Panc1 (cell line): ENCODE measurements around the gene CAGE1. TPM values are rescaled to one million over a fixed set of nuclear protein-coding genes. Genes with fewer than 3 reads are reported as not detected.

ENCODE experiments used
- ATAC-seq: fragments of 200-7000 bp; cut with Tn5 transposase; 2 replicates; pipeline ENCODE4 v1.9.1; 2020; ENCODE audit warnings: mild to moderate bottlenecking, moderate library complexity
- BruUV-seq: library from RNA; stranded (reverse); fragments of 400-500 nt; replicated peaks from 2 replicates; lab custom pipeline; 2021; lab: Mats Ljungman, UMichigan
- CTCF ChIA-PET: fragments of 300-600 bp; sonication (Branson Sonifier 250); formaldehyde crosslinking; loops from one replicate; lab custom pipeline; 2022; ENCODE audit warnings: antibody characterized with exemption; lab: Charles Lee
- POLR2A ChIA-PET: fragments of 300-600 bp; sonication (Branson Sonifier 250); formaldehyde crosslinking; loops from one replicate; lab custom pipeline; 2022; ENCODE audit warnings: antibody characterized with exemption; lab: Charles Lee
- DNase-seq: peaks from one replicate; pipeline ENCODE4 v3.0.0-alpha.2; 2010; ENCODE audit warnings: low read depth, low spot score
- H3K27ac ChIP-seq: 2 replicates; pipeline ENCODE4 v1.5.1; 2011; ENCODE audit warnings: mild to moderate bottlenecking, low read length, inconsistent platforms
- H3K27me3 ChIP-seq: fragments of 200-500 bp; sonication (Bioruptor generic); 2 replicates; pipeline ENCODE4 v1.6.0; 2014; ENCODE audit warnings: low read length, inconsistent platforms; ENCODE audit not compliant: control insufficient read depth, insufficient read depth
- H3K36me3 ChIP-seq: fragments of 200-500 bp; sonication (Bioruptor generic); 2 replicates; pipeline ENCODE4 v1.5.1; 2014; ENCODE audit warnings: inconsistent platforms, mild to moderate bottlenecking, low read length, moderate library complexity; ENCODE audit not compliant: control insufficient read depth, insufficient read depth
- H3K4me1 ChIP-seq: 2 replicates; pipeline ENCODE4 v1.5.1; 2011; ENCODE audit warnings: inconsistent platforms, mild to moderate bottlenecking, low read length, moderate library complexity; ENCODE audit not compliant: control insufficient read depth, insufficient read depth
- H3K4me3 ChIP-seq, 2 experiments: 2 replicates each; pipeline ENCODE4 v1.5.1; 2011 to 2012; ENCODE audit warnings: low read depth in 2 of 2, low read length in 2 of 2, mild to moderate bottlenecking in 2 of 2, inconsistent platforms in 1 of 2, moderate library complexity in 1 of 2
- H3K9me3 ChIP-seq: fragments of 200-500 bp; sonication (Bioruptor generic); 2 replicates; pipeline ENCODE4 v1.5.1; 2014; ENCODE audit warnings: low read depth, mild to moderate bottlenecking, inconsistent platforms, low read length, moderate library complexity; ENCODE audit not compliant: control insufficient read depth, insufficient read depth
- POLR2AphosphoS5 ChIP-seq: IDR thresholded peaks from 2 replicates; pipeline ENCODE4 v1.6.1; 2012; ENCODE audit warnings: mild to moderate bottlenecking, low read depth, low read length, moderate library complexity
- SIN3A ChIP-seq: IDR thresholded peaks from 2 replicates; pipeline ENCODE4 v1.6.1; 2012; ENCODE audit warnings: low read depth, mild to moderate bottlenecking, low read length, moderate library complexity, borderline replicate concordance; ENCODE audit not compliant: insufficient read depth
- TCF7L2 ChIP-seq: IDR thresholded peaks from 2 replicates; pipeline ENCODE4 v1.6.1; 2011; ENCODE audit warnings: mild to moderate bottlenecking, low read depth, low read length, inconsistent platforms
- in situ Hi-C: cut with HindIII; loops from 2 replicates; pipeline ENCODE4 v1.10.0; 2016; ENCODE audit warnings: low sequenced_read_pairs, low pct_unique_long_range_greater_than_20kb
- intact Hi-C: fragments of 100-400 bp; cut with micrococcal nuclease; formaldehyde crosslinking; loops from one replicate; pipeline ENCODE4 v1.10.0; 2022; ENCODE audit not compliant: unreplicated experiment
- total RNA-seq: library from RNA; stranded (reverse); gene quantifications from one replicate; pipeline ENCODE4 v1.2.1, GENCODE V29; 2021; ENCODE audit not compliant: unreplicated experiment
- TF ChIP-seq, protein P1 (sequence below), 2 experiments: IDR thresholded peaks; 2 replicates each; pipeline ENCODE4 v1.6.1; 2011 to 2012; ENCODE audit warnings: low read depth in 2 of 2, control low read depth in 1 of 2, low read length in 1 of 2, mild to moderate bottlenecking in 1 of 2, moderate library complexity in 1 of 2; ENCODE audit not compliant: insufficient read depth in 1 of 2
- TF ChIP-seq, protein P2 (sequence below): fragments of 450-650 bp; IDR thresholded peaks from 2 replicates; pipeline ENCODE4 v1.5.1; 2017; ENCODE audit warnings: mild to moderate bottlenecking

CAGE1 gene
- total RNA-seq, 1 experiment from 2014 or later = not detected

DNA sequence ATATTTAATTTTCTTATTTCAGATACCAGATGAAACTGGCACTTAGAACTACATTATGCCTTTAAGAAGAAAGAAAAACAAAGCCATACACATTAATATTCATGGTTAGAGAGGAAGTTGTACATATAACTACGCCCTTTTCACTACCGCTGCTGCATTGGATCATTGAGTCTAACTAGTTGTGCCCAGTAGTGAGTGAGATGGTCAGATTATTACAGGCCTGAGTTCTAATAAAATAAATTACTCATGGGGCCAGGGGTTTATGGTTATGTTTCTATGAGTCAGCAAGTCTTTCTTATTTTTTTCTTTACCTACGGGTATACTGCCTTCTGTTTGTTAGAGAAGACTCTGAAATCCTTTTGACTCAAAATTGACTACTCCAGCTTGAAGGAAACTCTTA lies 11.5 kb upstream of the CAGE1 start:
- Histone ChIP-seq H3K4me3 (no peak overlapping the region), H3K4me1 (no peaks in the 10 kb centered on the region), H3K36me3 (peaks cover 69% of the 10 kb centered on the region), H3K9me3 (no peaks in the 10 kb centered on the region), H3K27me3 (no peaks in the 10 kb centered on the region), H3K27ac (no peak overlapping the region)
- ChIA-PET CTCF (no interaction called here), POLR2A (no interaction called here)
- ATAC-seq (no peak), DNase-seq (no peak)
- no TSS peak for BruUV-seq
- in situ Hi-C loops = no loop called here
- intact Hi-C loops = no loop called here
- TF ChIP-seq, protein P1, sequence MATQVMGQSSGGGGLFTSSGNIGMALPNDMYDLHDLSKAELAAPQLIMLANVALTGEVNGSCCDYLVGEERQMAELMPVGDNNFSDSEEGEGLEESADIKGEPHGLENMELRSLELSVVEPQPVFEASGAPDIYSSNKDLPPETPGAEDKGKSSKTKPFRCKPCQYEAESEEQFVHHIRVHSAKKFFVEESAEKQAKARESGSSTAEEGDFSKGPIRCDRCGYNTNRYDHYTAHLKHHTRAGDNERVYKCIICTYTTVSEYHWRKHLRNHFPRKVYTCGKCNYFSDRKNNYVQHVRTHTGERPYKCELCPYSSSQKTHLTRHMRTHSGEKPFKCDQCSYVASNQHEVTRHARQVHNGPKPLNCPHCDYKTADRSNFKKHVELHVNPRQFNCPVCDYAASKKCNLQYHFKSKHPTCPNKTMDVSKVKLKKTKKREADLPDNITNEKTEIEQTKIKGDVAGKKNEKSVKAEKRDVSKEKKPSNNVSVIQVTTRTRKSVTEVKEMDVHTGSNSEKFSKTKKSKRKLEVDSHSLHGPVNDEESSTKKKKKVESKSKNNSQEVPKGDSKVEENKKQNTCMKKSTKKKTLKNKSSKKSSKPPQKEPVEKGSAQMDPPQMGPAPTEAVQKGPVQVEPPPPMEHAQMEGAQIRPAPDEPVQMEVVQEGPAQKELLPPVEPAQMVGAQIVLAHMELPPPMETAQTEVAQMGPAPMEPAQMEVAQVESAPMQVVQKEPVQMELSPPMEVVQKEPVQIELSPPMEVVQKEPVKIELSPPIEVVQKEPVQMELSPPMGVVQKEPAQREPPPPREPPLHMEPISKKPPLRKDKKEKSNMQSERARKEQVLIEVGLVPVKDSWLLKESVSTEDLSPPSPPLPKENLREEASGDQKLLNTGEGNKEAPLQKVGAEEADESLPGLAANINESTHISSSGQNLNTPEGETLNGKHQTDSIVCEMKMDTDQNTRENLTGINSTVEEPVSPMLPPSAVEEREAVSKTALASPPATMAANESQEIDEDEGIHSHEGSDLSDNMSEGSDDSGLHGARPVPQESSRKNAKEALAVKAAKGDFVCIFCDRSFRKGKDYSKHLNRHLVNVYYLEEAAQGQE (IDR thresholded peaks at IDR 0.05; ENCODE audit: insufficient read depth in 1 of 2, low read depth in 2 of 2, low read length in 1 of 2) = no peak
- TF ChIP-seq, protein P2, sequence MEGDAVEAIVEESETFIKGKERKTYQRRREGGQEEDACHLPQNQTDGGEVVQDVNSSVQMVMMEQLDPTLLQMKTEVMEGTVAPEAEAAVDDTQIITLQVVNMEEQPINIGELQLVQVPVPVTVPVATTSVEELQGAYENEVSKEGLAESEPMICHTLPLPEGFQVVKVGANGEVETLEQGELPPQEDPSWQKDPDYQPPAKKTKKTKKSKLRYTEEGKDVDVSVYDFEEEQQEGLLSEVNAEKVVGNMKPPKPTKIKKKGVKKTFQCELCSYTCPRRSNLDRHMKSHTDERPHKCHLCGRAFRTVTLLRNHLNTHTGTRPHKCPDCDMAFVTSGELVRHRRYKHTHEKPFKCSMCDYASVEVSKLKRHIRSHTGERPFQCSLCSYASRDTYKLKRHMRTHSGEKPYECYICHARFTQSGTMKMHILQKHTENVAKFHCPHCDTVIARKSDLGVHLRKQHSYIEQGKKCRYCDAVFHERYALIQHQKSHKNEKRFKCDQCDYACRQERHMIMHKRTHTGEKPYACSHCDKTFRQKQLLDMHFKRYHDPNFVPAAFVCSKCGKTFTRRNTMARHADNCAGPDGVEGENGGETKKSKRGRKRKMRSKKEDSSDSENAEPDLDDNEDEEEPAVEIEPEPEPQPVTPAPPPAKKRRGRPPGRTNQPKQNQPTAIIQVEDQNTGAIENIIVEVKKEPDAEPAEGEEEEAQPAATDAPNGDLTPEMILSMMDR = no peak
- TF ChIP-seq SIN3A (no peak), POLR2AphosphoS5 (no peak), TCF7L2 (no peak)

DNA sequence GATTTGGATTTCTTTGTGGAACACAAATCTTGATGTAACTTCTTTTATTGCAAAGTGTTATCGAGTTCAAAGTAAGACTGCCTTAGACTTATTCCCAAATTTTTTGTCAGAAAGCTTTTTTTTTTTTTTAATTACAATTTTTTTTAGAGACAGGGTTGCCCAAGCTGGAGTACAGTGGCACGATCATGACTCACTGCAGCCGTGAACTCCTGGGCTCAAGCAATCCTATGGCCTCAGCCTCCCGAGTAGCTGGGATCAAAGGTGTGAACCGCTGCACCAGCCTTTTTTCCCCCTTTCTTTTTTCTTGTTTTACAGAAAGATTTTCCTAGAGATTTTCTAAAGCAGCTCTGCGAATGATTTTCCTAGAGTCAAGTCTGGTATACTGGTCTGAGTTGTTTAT lies 2.9 kb upstream of the CAGE1 start:
- intact Hi-C loops = no loop called here
- no peak for TF ChIP-seq SIN3A
- no peak for TF ChIP-seq POLR2AphosphoS5
- TF ChIP-seq, protein P1 (IDR thresholded peaks at IDR 0.05; ENCODE audit: insufficient read depth in 1 of 2, low read depth in 2 of 2, low read length in 1 of 2) = no peak
- no peak for TF ChIP-seq TCF7L2
- TF ChIP-seq, protein P2 = no peak
- BruUV-seq = no TSS peak
- Histone ChIP-seq H3K27ac (no peak overlapping the region), H3K9me3 (no peaks in the 10 kb centered on the region), H3K27me3 (no peaks in the 10 kb centered on the region), H3K36me3 (peaks cover 30% of the 10 kb centered on the region), H3K4me1 (peaks cover 17% of the 10 kb centered on the region), H3K4me3 (no peak overlapping the region)
- ChIA-PET CTCF (interaction anchor here (0.6 kb wide), 1 partner anchor 79 kb away, joined by 3 read pairs; the partner anchor contains the start of gene SSR1), POLR2A (no interaction called here)
- no peak for ATAC-seq
- no peak for DNase-seq
- in situ Hi-C loops = no loop called here
